Astrocyte (in vitro differentiated cells and primary cell): ENCODE measurements around the gene KCNQ1OT1. TPM values are rescaled to one million over a fixed set of nuclear protein-coding genes. Genes with fewer than 3 reads are reported as not detected.

ENCODE experiments used
- DNase-seq: peaks from one replicate; pipeline ENCODE4 v3.0.0-alpha.2; 2010; ENCODE audit warnings: low read depth
- FAIRE-seq: peaks from 2 replicates; lab custom pipeline; 2011; peaks lifted over from hg19 to GRCh38; lab: Jason Lieb, UNC
- H2AFZ ChIP-seq: 2 replicates; pipeline ENCODE4 v1.6.0; 2012; ENCODE audit warnings: low read depth, low read length, inconsistent platforms
- H3K27ac ChIP-seq: 2 replicates; pipeline ENCODE4 v1.5.1; 2011; ENCODE audit warnings: low read depth, low read length, inconsistent platforms
- H3K27me3 ChIP-seq: 2 replicates; pipeline ENCODE4 v1.6.0; 2011; ENCODE audit warnings: low read length, inconsistent platforms; ENCODE audit not compliant: insufficient read depth
- H3K36me3 ChIP-seq: 2 replicates; pipeline ENCODE4 v1.5.1; 2011; ENCODE audit warnings: low read length, inconsistent platforms; ENCODE audit not compliant: insufficient read depth
- H3K4me1 ChIP-seq: 2 replicates; pipeline ENCODE4 v1.5.1; 2011; ENCODE audit warnings: low read length, inconsistent platforms; ENCODE audit not compliant: insufficient read depth
- H3K4me2 ChIP-seq: 2 replicates; pipeline ENCODE4 v1.6.0; 2012; ENCODE audit warnings: low read length, inconsistent platforms
- H3K4me3 ChIP-seq: 2 replicates; pipeline ENCODE4 v1.5.1; 2011; ENCODE audit warnings: low read depth, mild to moderate bottlenecking, low read length, inconsistent platforms; ENCODE audit not compliant: insufficient read depth
- H3K79me2 ChIP-seq: 2 replicates; pipeline ENCODE4 v1.6.0; 2012; ENCODE audit warnings: mild to moderate bottlenecking, low read length, inconsistent platforms; ENCODE audit not compliant: insufficient read depth
- H3K9ac ChIP-seq: 2 replicates; pipeline ENCODE4 v1.6.0; 2012; ENCODE audit warnings: mild to moderate bottlenecking, low read length, inconsistent platforms
- H3K9me3 ChIP-seq: 2 replicates; pipeline ENCODE4 v1.5.1; 2012; ENCODE audit warnings: low read depth, mild to moderate bottlenecking, low read length, inconsistent platforms; ENCODE audit not compliant: insufficient read depth
- H4K20me1 ChIP-seq: 2 replicates; pipeline ENCODE4 v1.6.0; 2012; ENCODE audit warnings: low read length, inconsistent platforms; ENCODE audit not compliant: insufficient read depth
- H3K27ac Mint-ChIP-seq: one replicate; pipeline ENCODE4 v1.8.0; 2021; ENCODE audit warnings: mild to moderate bottlenecking, mixed read lengths; ENCODE audit not compliant: unreplicated experiment
- H3K27me3 Mint-ChIP-seq: one replicate; pipeline ENCODE4 v1.8.0; 2021; ENCODE audit warnings: low read depth, mixed read lengths; ENCODE audit not compliant: unreplicated experiment
- H3K36me3 Mint-ChIP-seq: one replicate; pipeline ENCODE4 v1.8.0; 2021; ENCODE audit warnings: low read depth, mixed read lengths; ENCODE audit not compliant: unreplicated experiment
- H3K4me1 Mint-ChIP-seq: one replicate; pipeline ENCODE4 v1.8.0; 2021; ENCODE audit warnings: low read depth, mixed read lengths; ENCODE audit not compliant: unreplicated experiment
- H3K4me3 Mint-ChIP-seq: one replicate; pipeline ENCODE4 v1.8.0; 2021; ENCODE audit warnings: mild to moderate bottlenecking, moderate library complexity, mixed read lengths; ENCODE audit not compliant: unreplicated experiment
- H3K9me3 Mint-ChIP-seq: one replicate; pipeline ENCODE4 v1.8.0; 2021; ENCODE audit warnings: mild to moderate bottlenecking, mixed read lengths; ENCODE audit not compliant: unreplicated experiment
- EZH2 ChIP-seq: IDR thresholded peaks from 2 replicates; pipeline ENCODE4 v1.6.1; 2012; ENCODE audit warnings: mild to moderate bottlenecking, low read length, inconsistent platforms; ENCODE audit not compliant: insufficient read depth
- total RNA-seq: library from RNA; stranded (reverse); gene quantifications from 2 replicates; pipeline ENCODE4 v1.2.1, GENCODE V29; 2021
- TF ChIP-seq, protein P1 (sequence below): IDR thresholded peaks from 2 replicates; pipeline ENCODE4 v1.5.1; 2011; ENCODE audit warnings: low read depth, mild to moderate bottlenecking, inconsistent platforms, low read length, moderate library complexity; ENCODE audit not compliant: insufficient read depth

KCNQ1OT1 gene
- total RNA-seq, 1 donor from 2014 or later, result 2.5 TPM

DNA sequence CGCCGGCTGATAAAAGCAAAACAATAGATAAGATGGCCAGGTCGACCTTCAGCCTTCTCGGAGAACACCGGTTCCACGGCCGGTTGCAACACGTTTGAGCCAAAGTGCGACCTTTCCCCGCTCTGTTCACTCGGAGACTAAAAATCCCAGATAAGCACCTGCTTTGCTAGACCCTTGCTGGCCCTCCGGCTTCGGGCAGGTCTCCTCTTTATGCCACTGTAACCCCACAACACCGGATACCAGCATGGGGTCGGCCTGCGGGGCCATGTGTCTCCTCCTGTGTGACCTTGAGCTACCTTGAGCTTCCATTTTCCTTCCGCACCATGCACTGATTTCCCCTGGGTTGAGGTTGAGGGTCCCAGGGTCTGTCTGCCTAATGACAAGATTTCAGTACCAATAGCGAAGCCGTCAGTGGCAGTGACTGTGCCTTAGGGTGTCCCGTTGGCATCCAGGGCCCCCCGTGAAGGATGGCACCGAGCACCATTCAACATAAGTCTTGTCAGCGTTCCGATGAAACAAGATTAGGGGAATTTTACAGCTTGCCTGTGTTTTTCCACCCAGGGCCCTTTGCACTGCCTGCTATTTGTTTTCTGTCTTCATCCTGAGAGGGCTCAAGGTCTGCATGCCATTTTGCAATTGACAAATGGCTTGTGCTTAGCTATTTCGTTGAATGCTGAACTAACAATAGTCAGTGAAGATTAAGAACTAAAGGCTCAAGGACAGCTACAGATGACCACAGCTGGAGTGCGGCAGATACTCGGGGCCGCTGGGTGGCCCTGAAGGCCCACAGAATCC is 136.4 kb downstream of the KCNQ1OT1 start:
- DNase-seq, result no peak
- no peak overlapping the region for H3K4me2 ChIP-seq
- no peaks in the 10 kb centered on the region for H3K4me1 ChIP-seq
- Mint-ChIP-seq H3K27ac (no peak overlapping the region), H3K9me3 (no peaks in the 10 kb centered on the region), H3K4me3 (no peak overlapping the region), H3K27me3 (peaks cover 46% of the 10 kb centered on the region), H3K36me3 (no peaks in the 10 kb centered on the region), H3K4me1 (no peaks in the 10 kb centered on the region)
- no peaks in the 10 kb centered on the region for H3K36me3 ChIP-seq
- H3K27me3 ChIP-seq, result peaks cover 2% of the 10 kb centered on the region
- no peak overlapping the region for H2AFZ ChIP-seq
- no peak overlapping the region for H3K4me3 ChIP-seq
- TF ChIP-seq EZH2, result no peak
- TF ChIP-seq, protein P1, sequence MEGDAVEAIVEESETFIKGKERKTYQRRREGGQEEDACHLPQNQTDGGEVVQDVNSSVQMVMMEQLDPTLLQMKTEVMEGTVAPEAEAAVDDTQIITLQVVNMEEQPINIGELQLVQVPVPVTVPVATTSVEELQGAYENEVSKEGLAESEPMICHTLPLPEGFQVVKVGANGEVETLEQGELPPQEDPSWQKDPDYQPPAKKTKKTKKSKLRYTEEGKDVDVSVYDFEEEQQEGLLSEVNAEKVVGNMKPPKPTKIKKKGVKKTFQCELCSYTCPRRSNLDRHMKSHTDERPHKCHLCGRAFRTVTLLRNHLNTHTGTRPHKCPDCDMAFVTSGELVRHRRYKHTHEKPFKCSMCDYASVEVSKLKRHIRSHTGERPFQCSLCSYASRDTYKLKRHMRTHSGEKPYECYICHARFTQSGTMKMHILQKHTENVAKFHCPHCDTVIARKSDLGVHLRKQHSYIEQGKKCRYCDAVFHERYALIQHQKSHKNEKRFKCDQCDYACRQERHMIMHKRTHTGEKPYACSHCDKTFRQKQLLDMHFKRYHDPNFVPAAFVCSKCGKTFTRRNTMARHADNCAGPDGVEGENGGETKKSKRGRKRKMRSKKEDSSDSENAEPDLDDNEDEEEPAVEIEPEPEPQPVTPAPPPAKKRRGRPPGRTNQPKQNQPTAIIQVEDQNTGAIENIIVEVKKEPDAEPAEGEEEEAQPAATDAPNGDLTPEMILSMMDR, result no peak
- H3K79me2 ChIP-seq, result no peaks in the 10 kb centered on the region
- H4K20me1 ChIP-seq, result no peaks in the 10 kb centered on the region
- no peak overlapping the region for H3K27ac ChIP-seq
- H3K9me3 ChIP-seq, result no peaks in the 10 kb centered on the region
- FAIRE-seq, result no peak
- H3K9ac ChIP-seq, result no peak overlapping the region

DNA sequence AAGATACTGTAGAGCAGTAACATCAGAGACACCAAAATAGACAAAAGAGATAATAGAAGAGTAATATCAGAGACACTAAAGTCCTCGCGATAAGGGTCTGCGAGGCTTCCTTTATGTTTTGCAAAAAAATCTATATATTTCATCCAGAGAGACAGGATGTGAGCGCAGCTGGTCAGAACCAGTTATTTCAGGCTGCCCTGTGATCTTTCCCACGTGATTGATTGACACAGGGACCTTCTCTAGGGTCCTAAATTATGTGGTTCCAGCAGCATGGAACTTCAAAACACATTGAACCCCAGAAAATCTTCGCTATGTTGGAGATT is 136.9 kb downstream of the KCNQ1OT1 start:
- Histone ChIP-seq H4K20me1 (no peaks in the 10 kb centered on the region), H3K27me3 (peaks cover 2% of the 10 kb centered on the region), H2AFZ (no peak overlapping the region), H3K9me3 (no peaks in the 10 kb centered on the region), H3K4me3 (no peak overlapping the region), H3K4me2 (no peak overlapping the region), H3K27ac (no peak overlapping the region), H3K9ac (no peak overlapping the region), H3K4me1 (no peaks in the 10 kb centered on the region), H3K36me3 (no peaks in the 10 kb centered on the region), H3K79me2 (no peaks in the 10 kb centered on the region)
- Mint-ChIP-seq H3K9me3 (peaks cover 2% of the 10 kb centered on the region), H3K36me3 (no peaks in the 10 kb centered on the region), H3K27me3 (peaks cover 50% of the 10 kb centered on the region), H3K27ac (no peak overlapping the region), H3K4me1 (no peaks in the 10 kb centered on the region), H3K4me3 (no peak overlapping the region)
- DNase-seq (no peak), FAIRE-seq (no peak)
- TF ChIP-seq, protein P1, result no peak
- TF ChIP-seq EZH2, result no peak
